ENCODE data around the gene TSKU.

The TSKU gene

DNA sequence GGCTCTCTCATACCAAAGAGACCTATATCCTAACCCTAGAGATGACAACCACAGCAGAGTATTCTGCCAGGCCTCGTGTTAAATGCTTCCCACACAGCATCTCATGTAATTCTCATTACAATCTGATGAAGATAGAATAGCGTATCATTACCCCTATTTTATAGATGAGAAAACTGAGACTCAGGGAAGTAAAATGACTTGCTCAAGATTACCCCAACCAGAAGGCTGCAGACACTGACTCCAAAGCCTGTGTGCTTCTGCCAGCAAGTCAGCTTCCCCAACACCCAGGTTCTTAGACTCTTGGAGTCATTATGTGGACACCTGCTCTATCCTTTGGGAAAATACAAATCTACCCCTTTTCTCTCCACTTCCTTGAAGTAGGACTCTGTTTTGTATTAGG is 23.6 kb upstream of the TSKU start:
- no peak overlapping the region for H3K4me3 ChIP-seq (ENCODE audit: low read depth, low read length)
- in situ Hi-C loops (cut with HindIII; ENCODE audit: low sequenced_read_pairs), result no loop called here
- TF ChIP-seq, protein P1, sequence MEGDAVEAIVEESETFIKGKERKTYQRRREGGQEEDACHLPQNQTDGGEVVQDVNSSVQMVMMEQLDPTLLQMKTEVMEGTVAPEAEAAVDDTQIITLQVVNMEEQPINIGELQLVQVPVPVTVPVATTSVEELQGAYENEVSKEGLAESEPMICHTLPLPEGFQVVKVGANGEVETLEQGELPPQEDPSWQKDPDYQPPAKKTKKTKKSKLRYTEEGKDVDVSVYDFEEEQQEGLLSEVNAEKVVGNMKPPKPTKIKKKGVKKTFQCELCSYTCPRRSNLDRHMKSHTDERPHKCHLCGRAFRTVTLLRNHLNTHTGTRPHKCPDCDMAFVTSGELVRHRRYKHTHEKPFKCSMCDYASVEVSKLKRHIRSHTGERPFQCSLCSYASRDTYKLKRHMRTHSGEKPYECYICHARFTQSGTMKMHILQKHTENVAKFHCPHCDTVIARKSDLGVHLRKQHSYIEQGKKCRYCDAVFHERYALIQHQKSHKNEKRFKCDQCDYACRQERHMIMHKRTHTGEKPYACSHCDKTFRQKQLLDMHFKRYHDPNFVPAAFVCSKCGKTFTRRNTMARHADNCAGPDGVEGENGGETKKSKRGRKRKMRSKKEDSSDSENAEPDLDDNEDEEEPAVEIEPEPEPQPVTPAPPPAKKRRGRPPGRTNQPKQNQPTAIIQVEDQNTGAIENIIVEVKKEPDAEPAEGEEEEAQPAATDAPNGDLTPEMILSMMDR (IDR thresholded peaks at IDR 0.05; ENCODE audit: low read depth, low read length), result no peak
- no peak for DNase-seq (ENCODE audit: low read depth, low spot score)

DNA sequence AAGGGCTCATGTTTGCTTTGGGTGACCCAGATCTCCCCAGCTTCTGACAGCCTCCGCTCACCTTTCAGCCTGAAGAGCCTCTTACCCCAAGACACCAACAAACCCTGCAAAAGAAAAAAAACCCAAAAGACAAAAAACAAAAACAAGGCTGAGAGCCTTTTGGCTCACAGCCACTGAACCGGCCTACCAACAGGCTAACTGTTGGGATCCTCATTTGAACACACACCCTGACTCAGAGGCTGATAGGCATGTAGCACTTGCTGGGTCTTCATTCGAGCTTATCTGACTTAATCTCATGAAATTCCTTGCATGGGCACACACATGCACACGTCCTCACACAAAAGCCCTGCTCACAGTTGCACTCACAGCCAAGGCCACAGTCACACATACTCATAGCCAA is 22.9 kb upstream of the TSKU start:
- in situ Hi-C loops (cut with HindIII; ENCODE audit: low sequenced_read_pairs), result no loop called here
- DNase-seq (ENCODE audit: low read depth, low spot score), result no peak
- no peak overlapping the region for H3K4me3 ChIP-seq (ENCODE audit: low read depth, low read length)
- TF ChIP-seq, protein P1 (IDR thresholded peaks at IDR 0.05; ENCODE audit: low read depth, low read length), result no peak

DNA sequence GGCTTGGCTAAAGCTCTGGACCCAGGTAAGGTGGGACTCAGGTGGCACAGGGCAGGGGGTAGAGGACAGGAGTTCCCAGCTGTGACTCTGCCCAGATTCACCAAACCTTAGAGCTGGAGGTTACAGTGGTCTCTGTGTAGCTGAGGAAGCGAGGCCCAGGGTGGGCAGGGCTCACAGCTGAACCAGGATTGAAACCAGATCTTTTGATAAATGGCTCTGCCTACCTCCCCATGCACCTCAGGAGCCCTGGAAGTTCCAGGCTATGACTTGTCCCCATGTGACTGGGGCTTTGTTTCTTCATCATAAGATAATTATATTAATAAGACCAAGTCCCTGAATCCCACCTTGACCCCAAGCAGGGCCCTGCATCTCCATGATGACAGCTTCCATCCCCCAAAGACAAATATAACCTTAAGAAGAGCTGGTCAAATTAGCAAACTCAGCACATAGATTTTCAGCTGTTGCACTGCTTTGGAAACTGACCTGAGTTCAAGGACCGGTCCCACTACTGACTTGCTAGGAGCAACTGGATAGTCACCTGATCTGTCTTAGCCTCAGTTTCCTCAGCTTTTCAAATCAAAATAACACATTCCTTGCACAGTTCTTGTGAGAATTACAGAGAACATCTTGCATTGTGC is 21.3 kb upstream of the TSKU start:
- no peak for DNase-seq (ENCODE audit: low read depth, low spot score)
- in situ Hi-C loops (cut with HindIII; ENCODE audit: low sequenced_read_pairs), result no loop called here

DNA sequence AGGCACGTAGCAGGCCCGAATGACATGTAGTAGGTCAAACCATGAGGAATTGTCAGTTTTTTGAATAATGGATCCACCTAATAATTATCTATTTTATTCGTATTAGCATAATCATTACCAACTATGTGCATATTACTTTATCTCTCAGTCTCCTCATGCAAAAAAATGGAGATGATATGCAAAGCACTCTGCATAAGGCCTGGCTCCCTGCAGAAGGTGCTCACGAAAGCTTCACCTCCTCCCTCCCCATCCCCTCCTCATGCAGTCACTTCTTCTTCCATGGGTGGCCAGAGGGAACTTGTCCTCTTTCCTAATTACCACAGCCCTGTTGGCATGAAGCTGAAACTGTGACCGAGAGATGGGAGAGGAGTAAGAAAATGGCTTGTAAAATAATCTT is 20.8 kb upstream of the TSKU start:
- TF ChIP-seq, protein P1 (IDR thresholded peaks at IDR 0.05; ENCODE audit: low read depth, low read length), result no peak
- no peak for DNase-seq (ENCODE audit: low read depth, low spot score)
- no peak overlapping the region for H3K4me3 ChIP-seq (ENCODE audit: low read depth, low read length)
- in situ Hi-C loops (cut with HindIII; ENCODE audit: low sequenced_read_pairs), result no loop called here

More for the DNA sequence above, 21.3 kb upstream of the TSKU start:
- no peak overlapping the region for H3K4me3 ChIP-seq (ENCODE audit: low read depth, low read length)
- TF ChIP-seq, protein P1 (IDR thresholded peaks at IDR 0.05; ENCODE audit: low read depth, low read length), result no peak

DNA sequence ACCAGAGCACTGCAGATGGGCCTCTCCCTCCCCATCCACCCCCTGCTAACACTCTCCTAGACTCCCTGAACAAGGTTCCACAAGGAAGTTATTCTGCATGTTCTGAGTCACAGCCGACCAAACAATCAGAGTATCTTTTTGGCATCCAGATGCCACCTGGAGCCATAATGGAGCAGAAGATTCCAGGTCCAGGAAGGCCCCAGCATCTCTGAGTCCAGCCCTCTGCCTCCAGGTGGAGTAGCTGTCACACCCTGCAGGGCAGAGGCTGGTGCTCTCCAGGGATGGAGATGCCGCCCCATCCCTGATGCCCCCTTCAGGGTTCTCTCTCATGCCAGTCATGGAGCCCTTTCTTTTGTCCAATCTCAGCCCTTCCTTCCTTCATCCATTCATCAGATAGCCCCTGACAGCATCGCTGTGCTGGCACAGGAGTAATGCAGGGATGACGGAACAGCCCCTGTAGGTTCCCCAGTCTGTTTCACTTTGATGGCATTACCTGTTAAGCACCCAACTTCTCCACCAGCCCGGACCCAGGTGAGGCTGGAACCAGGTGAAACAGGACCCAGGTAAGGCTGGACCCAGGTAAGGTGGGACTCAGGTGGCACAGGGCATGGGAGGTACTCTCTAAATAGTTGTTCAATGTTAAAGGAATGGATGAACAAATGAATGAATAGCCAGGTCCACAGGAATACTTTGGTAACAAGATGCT is 20.1 kb upstream of the TSKU start:
- TF ChIP-seq, protein P1 (IDR thresholded peaks at IDR 0.05; ENCODE audit: low read depth, low read length), result no peak
- no peak for DNase-seq (ENCODE audit: low read depth, low spot score)
- H3K4me3 ChIP-seq (ENCODE audit: low read depth, low read length), result no peak overlapping the region
- in situ Hi-C loops (cut with HindIII; ENCODE audit: low sequenced_read_pairs), result no loop called here

DNA sequence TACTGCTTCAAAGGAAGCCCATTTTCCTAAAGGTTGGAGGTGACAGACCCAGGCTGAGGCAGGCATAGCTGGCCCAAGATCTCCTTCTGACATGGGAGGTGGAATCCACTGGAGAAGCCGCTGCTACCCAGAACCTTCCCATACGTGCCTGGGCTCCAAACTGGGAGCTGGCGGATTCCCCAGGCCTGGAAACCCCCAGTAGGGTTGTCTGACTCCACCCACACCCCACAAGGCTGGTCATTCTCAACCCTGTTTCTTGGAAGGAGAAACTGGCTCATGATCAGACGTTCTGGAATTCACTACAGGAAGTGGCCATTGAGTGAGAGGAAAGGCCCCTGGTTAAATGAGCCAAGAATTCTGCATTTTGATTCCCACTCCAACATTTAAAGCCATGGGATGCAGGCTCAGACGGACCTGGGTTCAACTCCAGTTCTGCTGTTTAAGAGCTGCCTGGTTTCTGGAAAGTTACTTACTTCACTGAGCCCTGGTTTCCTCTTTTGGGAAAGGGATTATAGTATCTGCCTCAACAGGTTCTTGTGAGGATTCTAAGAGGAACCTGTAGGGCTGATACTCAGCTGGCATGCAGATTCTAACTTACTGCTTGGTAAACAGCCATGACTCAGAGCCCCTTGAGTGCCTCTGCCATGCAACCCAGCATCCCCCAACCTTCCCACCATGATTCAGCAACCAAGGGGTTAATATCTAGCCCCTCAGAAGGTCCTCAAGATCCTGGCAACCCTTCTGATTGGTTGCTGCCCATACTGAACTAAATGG is 19.4 kb upstream of the TSKU start:
- in situ Hi-C loops (cut with HindIII; ENCODE audit: low sequenced_read_pairs), result no loop called here
- H3K4me3 ChIP-seq (ENCODE audit: low read depth, low read length), result no peak overlapping the region
- TF ChIP-seq, protein P1 (IDR thresholded peaks at IDR 0.05; ENCODE audit: low read depth, low read length), result no peak
- DNase-seq (ENCODE audit: low read depth, low spot score), result peak; percentile 85
